SIG-M5 treated with dmso at 0.1 percent for 504 hours (cell line): ENCODE results near the gene DPYD.

ENCODE experiments used
- DNase-seq: peaks from one replicate; lab custom pipeline; 2025; ENCODE audit not compliant: unreplicated experiment; lab: John Stamatoyannopoulos, UW

The DPYD gene

DNA sequence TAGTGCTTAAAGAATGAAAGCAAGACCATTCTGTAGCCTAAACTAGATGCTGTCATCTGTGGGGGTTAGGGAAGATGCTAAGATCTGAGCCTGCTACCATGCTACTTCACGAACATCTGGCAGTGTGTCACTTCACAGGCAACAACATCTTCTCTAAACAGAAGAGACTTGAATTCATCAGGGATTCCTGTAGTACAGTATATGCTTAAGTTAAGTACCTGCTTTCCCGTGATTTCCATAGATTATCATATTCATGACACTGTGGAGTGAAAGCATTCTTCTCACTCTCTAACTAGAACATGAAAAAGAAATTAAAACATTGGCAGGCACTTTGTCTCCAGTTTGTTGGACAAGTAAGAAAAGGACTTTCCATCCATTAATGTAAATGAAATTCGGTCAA is 808.4 kb downstream of the DPYD start:
- no peak for DNase-seq

DNA sequence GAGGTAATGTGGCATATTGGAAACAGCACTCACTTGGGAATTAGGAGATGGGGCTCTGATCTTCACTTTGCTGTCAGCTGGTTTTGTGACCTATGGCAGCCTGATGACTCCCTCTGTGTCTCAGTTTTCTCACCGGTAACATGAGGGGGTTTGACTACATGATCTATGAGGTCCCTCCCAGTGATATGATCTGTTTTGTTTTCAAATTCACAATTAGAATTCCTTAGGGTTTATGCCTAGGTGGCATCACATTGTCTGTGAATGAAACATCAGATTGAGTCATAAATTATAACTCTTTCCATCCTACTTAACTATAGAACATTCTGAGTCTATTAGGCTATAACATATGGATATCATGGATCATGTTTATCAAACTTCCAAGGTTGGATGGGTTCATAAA is 812.7 kb downstream of the DPYD start:
- DNase-seq, result no peak

GRCh38 chr1:97105531-97105930 is 815.3 kb downstream of the DPYD start:
- DNase-seq, result no peak

GRCh38 chr1:97101509-97101908 is 819.3 kb downstream of the DPYD start:
- DNase-seq, result no peak

- no peak for DNase-seq
Measured at GRCh38 chr1:97097404-97097925, 823.4 kb downstream of the DPYD start.

DNA sequence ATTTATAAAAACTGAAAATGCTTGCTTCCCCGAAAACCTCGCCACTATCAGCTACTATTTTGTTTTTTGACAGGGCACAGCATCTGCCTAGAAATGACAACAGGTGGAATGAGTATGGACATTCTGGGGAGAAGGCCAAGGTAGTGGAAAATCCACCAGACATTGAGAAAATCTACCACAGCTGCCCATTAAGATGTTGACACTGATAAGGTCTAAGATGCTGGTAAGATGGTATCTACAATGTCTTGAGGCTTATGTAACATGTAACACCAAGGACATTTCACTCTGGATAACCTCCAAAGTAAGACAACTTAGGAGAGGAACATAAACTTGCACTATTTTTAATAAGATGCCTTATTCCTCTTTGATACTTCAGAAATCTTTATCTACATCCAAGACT is 825.1 kb downstream of the DPYD start:
- no peak for DNase-seq

DNA sequence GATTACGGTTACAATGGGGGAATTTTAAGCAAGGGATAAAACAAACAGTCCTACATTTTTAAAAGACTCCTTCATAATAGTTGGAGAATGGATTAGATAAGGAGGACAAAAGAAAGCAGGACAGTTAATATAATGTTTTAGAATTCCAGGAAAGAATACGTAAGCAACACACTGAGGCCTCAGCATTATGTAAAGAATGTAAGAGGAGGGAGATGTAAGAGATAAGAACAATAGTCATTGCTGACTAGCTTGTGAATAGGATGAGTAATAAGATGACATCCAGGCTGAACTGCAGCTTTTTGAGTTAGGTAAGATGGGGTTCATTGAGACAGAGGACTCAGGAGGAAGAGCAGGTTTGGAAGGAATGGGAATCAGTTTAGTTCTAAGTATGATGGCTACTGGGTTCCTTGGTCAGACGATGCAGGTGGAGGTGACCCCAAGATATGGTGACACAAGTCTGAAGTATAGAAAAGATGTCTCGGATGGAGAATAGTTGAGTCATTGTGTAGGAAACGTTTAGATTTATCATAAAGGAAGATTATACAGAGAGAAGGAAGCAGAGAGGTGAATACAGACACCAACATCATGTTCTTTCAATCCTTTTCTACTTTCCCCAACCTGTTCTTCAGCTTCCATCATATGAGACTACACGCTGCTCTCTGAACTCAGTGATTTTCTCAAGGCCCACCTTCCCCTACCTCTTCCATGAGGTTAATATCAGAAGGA is 826.4 kb downstream of the DPYD start:
- DNase-seq, result no peak

- DNase-seq, result no peak
Measured at GRCh38 chr1:97093741-97094140, 827.1 kb downstream of the DPYD start.

GRCh38 chr1:97092824-97093223 is 828.0 kb downstream of the DPYD start:
- no peak for DNase-seq

DNA sequence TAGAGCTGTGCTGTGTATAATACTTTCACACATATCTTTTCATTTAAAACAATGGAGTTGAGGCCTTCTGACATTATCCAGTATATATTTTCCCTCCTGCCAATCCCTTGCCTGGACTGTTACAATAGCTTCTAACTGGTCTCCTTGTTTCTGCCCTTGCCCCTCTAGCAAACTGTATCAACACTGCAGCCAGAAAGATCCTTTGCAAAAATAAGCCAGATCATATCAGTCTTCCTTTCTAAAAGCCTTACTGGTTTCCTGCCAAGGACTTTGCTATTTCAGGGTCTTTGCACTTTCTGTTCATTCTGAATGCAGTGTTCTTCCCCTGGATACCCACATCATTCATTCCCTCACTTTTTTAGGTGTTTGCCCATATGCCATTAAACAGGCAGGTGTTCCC is 829.2 kb downstream of the DPYD start:
- no peak for DNase-seq

- no peak for DNase-seq
Measured at GRCh38 chr1:97091263-97091662, 829.6 kb downstream of the DPYD start.

- DNase-seq, result no peak
Measured at GRCh38 chr1:97090725-97091124, 830.1 kb downstream of the DPYD start.

DNA sequence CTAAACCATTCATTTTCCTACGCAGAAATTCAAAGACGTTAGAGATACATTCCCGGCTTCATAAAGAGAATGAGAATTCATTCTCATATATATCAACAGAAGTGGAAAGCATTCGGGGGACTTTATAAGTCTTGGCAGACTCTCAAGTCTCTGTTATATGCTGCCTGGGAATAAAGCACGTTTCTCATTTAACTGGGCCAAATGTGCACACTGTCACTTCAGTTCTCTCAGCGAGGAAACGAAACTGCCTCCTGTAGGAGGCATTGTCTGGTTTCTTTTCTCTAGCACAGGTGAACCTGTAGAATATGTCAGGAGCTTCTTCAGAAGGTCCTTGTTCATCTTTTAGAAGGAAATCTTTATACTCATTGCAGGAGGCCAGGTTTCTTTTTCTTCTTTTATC is 831.7 kb downstream of the DPYD start:
- DNase-seq, result no peak

- DNase-seq, result no peak
Measured at GRCh38 chr1:97088391-97088790, 832.4 kb downstream of the DPYD start.

DNA sequence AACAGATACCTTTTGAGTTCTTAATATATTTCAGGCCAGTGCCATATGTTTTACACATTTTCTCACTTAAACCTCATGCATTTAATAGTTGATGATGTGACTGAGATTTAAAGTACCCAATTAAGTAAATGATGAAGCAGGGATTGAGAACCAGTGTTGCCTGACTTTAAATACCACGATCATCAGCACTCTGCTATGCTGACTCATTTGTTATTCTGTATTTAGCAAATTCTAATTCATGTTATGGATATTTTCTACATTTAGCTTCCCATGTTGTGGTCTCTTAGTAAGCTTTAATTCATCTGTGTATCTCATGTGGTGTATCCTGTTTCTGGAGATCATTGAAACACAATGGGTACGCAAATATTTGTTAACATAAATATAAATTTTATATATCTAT is 836.3 kb downstream of the DPYD start:
- DNase-seq, result no peak

DNA sequence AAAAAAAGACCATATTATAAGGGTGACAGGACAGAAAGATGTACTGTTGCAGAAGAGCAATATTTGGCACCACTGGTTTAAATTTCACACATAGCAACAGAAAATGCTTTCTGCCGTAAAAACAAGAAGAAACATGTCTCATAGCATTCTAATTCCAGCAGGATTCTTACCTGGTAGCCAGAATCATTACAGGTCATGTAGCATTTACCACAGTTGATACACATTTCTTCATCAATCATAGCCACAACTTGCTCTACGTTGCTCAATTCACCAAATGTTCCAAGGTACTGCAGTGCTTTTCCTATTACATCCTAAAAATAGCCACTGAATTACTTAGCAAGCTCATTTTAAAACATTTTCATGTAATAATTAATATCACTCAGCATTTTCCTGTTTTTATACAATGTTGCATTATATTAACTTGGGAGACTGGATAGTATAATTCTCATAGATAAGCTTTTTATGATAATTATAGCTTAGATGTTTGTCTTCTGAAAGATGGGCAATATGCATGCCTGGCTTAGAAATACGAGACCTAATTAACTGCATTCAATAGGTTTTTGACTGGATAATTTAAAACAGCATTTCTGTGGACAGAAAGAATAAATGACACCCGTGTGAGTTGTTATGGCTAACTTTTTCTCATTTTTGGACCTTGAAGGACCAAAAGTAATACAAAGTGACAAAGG is 838.5 kb downstream of the DPYD start:
- no peak for DNase-seq

GRCh38 chr1:97078872-97079271 is 842.0 kb downstream of the DPYD start:
- DNase-seq, result no peak

DNA sequence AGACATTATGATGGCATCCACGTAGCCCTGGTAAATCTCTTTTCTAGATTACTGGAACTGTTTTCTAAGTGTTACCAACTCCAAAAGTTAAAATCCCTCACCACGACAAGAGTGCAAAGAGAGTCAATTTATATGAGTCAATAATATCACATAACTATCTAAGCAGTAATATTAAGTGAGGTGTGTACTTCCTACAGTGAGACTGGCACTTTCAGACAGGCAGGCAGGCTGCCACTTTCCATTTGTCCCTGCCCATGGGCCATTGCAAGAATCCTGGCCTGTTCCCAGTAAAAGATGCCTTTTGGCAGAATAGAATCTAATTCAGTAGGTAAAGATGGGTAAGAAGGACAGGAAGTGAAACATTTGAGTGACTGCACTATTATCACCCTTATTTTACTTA is 843.6 kb downstream of the DPYD start:
- no peak for DNase-seq

GRCh38 chr1:97074771-97075170 is 846.1 kb downstream of the DPYD start:
- no peak for DNase-seq

DNA sequence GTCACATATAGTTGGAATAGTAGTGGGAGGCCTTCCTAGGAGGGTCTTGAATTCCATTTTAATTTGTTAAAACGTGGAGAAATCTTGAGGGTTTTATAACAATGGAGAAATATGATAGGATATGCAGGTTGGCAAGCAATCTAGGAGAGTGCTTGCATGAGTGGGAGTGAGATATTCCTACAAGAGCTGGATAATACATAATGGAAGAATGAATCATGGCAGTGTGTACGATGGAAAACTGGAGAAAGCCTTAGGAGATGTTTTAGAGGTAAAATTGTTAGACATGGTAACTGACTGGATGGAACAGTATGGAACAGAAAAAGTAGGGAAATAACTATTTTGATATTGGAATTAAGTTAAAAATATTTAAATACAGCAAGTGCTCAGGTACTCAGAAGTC is 846.9 kb downstream of the DPYD start:
- DNase-seq, result no peak

DNA sequence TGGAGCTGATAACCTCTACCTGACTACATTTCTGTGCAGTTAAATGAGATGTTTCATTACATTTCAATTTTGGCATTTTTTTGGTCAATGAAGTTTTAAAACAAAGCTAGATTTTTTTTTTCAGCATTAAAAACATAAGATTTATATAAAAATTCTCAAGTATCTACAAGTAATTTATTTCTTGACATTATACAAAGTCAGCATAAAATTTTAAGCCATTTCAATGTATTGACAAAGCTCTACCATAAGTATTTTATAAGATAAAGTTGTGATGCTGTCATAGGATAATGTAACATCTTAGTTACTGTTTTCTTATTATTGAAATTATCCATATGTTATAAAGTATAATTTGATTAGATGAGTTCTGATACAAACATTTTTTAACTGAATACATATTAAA is 847.7 kb downstream of the DPYD start:
- DNase-seq, result no peak

DNA sequence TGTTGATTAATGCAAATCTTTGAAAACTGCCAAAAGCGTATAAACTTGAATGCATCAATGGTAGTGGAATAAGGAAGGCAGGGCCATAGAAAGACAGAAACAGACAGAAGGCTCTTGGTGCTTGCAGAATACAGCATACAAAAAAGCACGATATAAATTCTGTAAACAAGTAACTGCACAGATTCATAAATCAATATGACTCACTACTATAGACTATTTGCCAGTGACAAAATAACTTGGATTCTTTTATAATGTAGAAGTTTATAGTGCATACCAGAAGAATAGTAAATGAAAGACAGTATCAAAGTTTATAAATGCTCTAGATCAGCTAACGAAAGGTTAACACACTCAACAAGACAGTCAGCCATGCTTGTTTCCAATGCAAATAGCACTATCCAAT is 849.7 kb downstream of the DPYD start:
- no peak for DNase-seq

GRCh38 chr1:97070376-97070775 is 850.5 kb downstream of the DPYD start:
- DNase-seq, result no peak
